ENCODE measurements around the gene XIAP.
"Not testable (repeated sequence)": the region's sequence is repeated elsewhere in the genome, so short reads cannot be mapped to it uniquely, and the experiment has no call there.

XIAP gene

GRCh38 chrX:123847056-123847455 is 12.8 kb upstream of the XIAP start:
- no peak for TF ChIP-seq CTCF (IDR thresholded peaks at IDR 0.05; ENCODE audit: insufficient read depth, low read length, missing control alignments)
- H3K4me3 ChIP-seq (ENCODE audit: low read depth, low read length): no peak overlapping the region
- POLR2A ChIA-PET: no interaction called here
- DNase-seq (ENCODE audit: low read depth, low spot score): no peak
- CTCF ChIA-PET: interaction anchor here (0.6 kb wide), 1 partner anchor 13 kb away, joined by 3 read pairs; no protein-coding TSS in a partner anchor

- ChIA-PET POLR2A (no interaction called here), CTCF (no interaction called here)
- no peak for TF ChIP-seq CTCF (IDR thresholded peaks at IDR 0.05; ENCODE audit: insufficient read depth, low read length, missing control alignments)
- no peak for DNase-seq (ENCODE audit: low read depth, low spot score)
- no peak overlapping the region for H3K4me3 ChIP-seq (ENCODE audit: low read depth, low read length)
These were observed 10.8 kb upstream of the XIAP start for GRCh38 chrX:123849096-123849495.

DNA sequence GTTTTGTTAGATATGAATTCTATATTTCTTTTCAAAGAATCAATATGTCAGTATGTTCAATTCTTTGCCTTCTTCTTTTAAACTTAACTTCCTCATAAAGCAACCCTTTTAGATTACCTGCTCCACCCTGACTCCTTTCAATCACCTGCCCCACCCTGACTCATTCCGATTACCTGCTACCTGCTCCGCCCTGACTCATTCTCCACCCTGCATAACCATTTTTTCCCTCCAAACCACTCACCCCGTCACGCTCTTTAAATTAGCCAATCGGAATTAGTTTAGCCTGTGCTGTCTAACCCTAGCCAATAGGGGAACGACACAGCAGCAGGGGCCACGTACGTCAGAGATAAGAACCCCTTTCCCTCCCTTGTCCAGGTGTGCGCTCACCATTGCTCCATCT is 9.9 kb upstream of the XIAP start:
- DNase-seq (ENCODE audit: low read depth, low spot score); CTCF ChIA-PET; POLR2A ChIA-PET; H3K4me3 ChIP-seq (ENCODE audit: low read depth, low read length): not testable (repeated sequence)

GRCh38 chrX:123851079-123851478 is 8.8 kb upstream of the XIAP start:
- TF ChIP-seq CTCF (IDR thresholded peaks at IDR 0.05; ENCODE audit: insufficient read depth, low read length, missing control alignments): no peak
- H3K4me3 ChIP-seq (ENCODE audit: low read depth, low read length): no peak overlapping the region
- POLR2A ChIA-PET: no interaction called here
- CTCF ChIA-PET: no interaction called here
- no peak for DNase-seq (ENCODE audit: low read depth, low spot score)

DNA sequence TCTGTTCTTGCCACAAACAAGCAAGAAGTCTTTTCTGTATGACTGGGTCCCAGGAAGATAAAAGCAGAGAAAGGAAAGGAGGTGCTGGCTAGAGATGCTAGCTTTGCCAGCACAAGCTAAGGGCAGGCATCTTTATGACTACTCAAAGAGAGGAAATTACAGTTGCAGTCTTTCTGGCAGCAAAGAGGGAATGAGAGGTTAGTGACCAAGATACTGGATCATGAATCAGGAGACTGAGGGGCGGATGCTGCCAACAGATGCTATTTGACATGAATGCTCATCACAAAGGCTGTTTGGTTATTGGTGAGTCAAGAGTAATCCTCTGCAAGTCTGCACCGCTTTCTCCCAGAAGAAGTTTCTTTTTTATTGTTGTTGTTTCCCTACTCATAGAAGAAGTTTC is 5.5 kb upstream of the XIAP start:
- TF ChIP-seq CTCF (IDR thresholded peaks at IDR 0.05; ENCODE audit: insufficient read depth, low read length, missing control alignments): no peak
- CTCF ChIA-PET: interaction anchor here (1.7 kb wide), 1 partner anchor 21 kb away, joined by 10 read pairs; no protein-coding TSS in a partner anchor

GRCh38 chrX:123859409-123859845 is 426 bp upstream of the XIAP start:
- H3K4me3 ChIP-seq (ENCODE audit: low read depth, low read length): peak overlapping the region; percentile 66
- ChIA-PET CTCF (no interaction called here), POLR2A (interaction anchor here (0.5 to 0.6 kb wide), 2 partner anchors 12 to 80 kb away, joined by 3 read pairs; no protein-coding TSS in a partner anchor)
- TF ChIP-seq CTCF (IDR thresholded peaks at IDR 0.05; ENCODE audit: insufficient read depth, low read length, missing control alignments): no peak
- DNase-seq (ENCODE audit: low read depth, low spot score): no peak

More for the DNA sequence above, 5.5 kb upstream of the XIAP start:
- H3K4me3 ChIP-seq (ENCODE audit: low read depth, low read length): no peak overlapping the region
- no peak for DNase-seq (ENCODE audit: low read depth, low spot score)
- POLR2A ChIA-PET: no interaction called here

DNA sequence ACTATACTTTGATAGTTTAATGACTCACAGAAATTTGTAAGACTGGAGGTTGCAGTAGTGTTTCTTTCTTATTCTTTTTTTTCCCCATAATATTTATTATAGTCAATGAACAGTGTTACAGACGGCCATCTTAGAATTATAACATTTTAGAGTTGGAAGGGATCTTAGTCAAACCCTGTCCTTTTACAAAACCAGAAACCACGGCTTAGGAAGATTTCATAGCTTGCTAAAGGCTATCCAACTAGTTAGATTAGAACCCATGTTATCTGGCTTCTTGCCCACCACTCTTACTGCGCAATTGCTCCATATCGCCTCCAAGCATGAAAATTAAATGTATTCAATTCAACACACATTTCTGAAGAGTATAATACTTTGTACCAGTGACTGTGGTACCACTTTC is 1.1 kb downstream of the XIAP start:
- TF ChIP-seq CTCF (IDR thresholded peaks at IDR 0.05; ENCODE audit: insufficient read depth, low read length, missing control alignments): no peak
- CTCF ChIA-PET: interaction anchor here (1.1 kb wide), 1 partner anchor 24 kb away, joined by 3 read pairs; no protein-coding TSS in a partner anchor
- no peak for DNase-seq (ENCODE audit: low read depth, low spot score)
- POLR2A ChIA-PET: no interaction called here
- H3K4me3 ChIP-seq (ENCODE audit: low read depth, low read length): peak overlapping the region; percentile 66
